Muscle of leg (tissue), 16 donors: ENCODE data around the gene RADX. TPM values are rescaled to one million over a fixed set of nuclear protein-coding genes. Genes with fewer than 3 reads are reported as not detected.

ENCODE experiments used
- DNase-seq: peaks from one replicate; pipeline ENCODE4 v3.0.0; 2013
- H3K27ac ChIP-seq: one replicate; pipeline ENCODE4 v1.5.1; 2013; ENCODE audit warnings: mild to moderate bottlenecking, low read length, control low read depth
- H3K27me3 ChIP-seq: one replicate; pipeline ENCODE4 v1.6.1; 2013; ENCODE audit warnings: low read length; ENCODE audit not compliant: control insufficient read depth, insufficient read depth
- H3K36me3 ChIP-seq: one replicate; pipeline ENCODE4 v1.6.1; 2013; ENCODE audit warnings: low read length; ENCODE audit not compliant: control insufficient read depth, insufficient read depth
- H3K4me1 ChIP-seq: one replicate; pipeline ENCODE4 v1.6.1; 2013; ENCODE audit warnings: low read length; ENCODE audit not compliant: control insufficient read depth, insufficient read depth
- H3K4me3 ChIP-seq: one replicate; pipeline ENCODE4 v1.5.1; 2013; ENCODE audit warnings: low read length, control low read depth
- H3K9me3 ChIP-seq: replicated peaks from 2 replicates; pipeline ENCODE4 v1.6.1; 2013; ENCODE audit warnings: low read depth, low read length; ENCODE audit not compliant: control insufficient read depth
- WGBS: methylation state at CpG from one replicate; pipeline ENCODE4 v1.1.5; 2013; ENCODE audit warnings: missing lambda C conversion rate; ENCODE audit not compliant: insufficient coverage; 5-methylcytosine and 5-hydroxymethylcytosine counted together
- long read RNA-seq, 11 donors: transcript quantifications; one replicate each; lab custom pipeline, GENCODE V29; 2026
- polyA plus RNA-seq, 8 donors: library from polyadenylated mRNA; unstranded; fragments of 120-200 nt; gene quantifications; one replicate each; pipeline versions ENCODE4 v1.2.1 to v1.2.3, GENCODE V29; 2013; ENCODE audit warnings: inconsistent platforms in 1 of 8, low replicate concordance in 1 of 8; ENCODE audit not compliant: insufficient read length in 8 of 8, insufficient read depth in 1 of 8
- total RNA-seq: library from RNA; stranded (reverse); fragments of 120-200 nt; gene quantifications from one replicate; pipeline ENCODE4 v1.2.4, GENCODE V29; 2013

Gene RADX
- total RNA-seq (2.3 TPM), polyA plus RNA-seq (1 to 10 TPM; 2.2 to 3.4 (median 2.6) TPM)
- long read RNA-seq, donor 1: 0 reads
- long read RNA-seq, donor 2: 0 reads
- long read RNA-seq, donor 3: 0 reads
- long read RNA-seq, donor 4: 0 reads
- long read RNA-seq, donor 5: 0 reads
- long read RNA-seq, donor 6, partial matches to known transcripts: 0 of 1 reads
- long read RNA-seq, donor 6, other reads (novel, unspliced or antisense): 0 of 1 reads
- long read RNA-seq, donor 7: 0 reads
- long read RNA-seq, donor 8: 0 reads
- long read RNA-seq, donor 9: 0 reads
- long read RNA-seq, donor 10, partial matches to known transcripts: 0 of 1 reads
- long read RNA-seq, donor 10, other reads (novel, unspliced or antisense): 0 of 1 reads
- long read RNA-seq, donor 11: 0 reads

GRCh38 chrX:106611679-106612392 lies at the start of gene RADX:
Gene RADX (plus strand): TSS chrX:106611978. CDS start chrX:106612081, 103 bp downstream.
- no peaks in the 10 kb centered on the region for H3K9me3 ChIP-seq
- H3K4me1 ChIP-seq: peaks cover 3% of the 10 kb centered on the region
- peak; percentile 85 for DNase-seq
- peak within 1 kb of the TSS; percentile 56 for H3K4me3 ChIP-seq
- WGBS: 29% methylated on average over 44 of the region's 46 CpGs
- H3K27ac ChIP-seq: peak within 1 kb of the TSS; percentile 13
- peaks cover 18% of the 10 kb centered on the region for H3K27me3 ChIP-seq
- no peaks in the 10 kb centered on the region for H3K36me3 ChIP-seq

- H3K36me3 ChIP-seq: no peaks in the 10 kb centered on the region
- no CpG with 5 or more reads among the region's 2 CpGs for WGBS
- H3K27me3 ChIP-seq: peaks cover 18% of the 10 kb centered on the region
- H3K27ac ChIP-seq: no peak overlapping the region
- no peaks in the 10 kb centered on the region for H3K9me3 ChIP-seq
- no peak for DNase-seq
- no peak overlapping the region for H3K4me3 ChIP-seq
- no peaks in the 10 kb centered on the region for H3K4me1 ChIP-seq
Observed at GRCh38 chrX:106564986-106565385, 46.8 kb upstream of the RADX start.

- no peaks in the 10 kb centered on the region for H3K36me3 ChIP-seq
- H3K9me3 ChIP-seq: no peaks in the 10 kb centered on the region
- 91% methylated on average over 6 of the region's 8 CpGs for WGBS
Observed at GRCh38 chrX:106566362-106566761, 45.4 kb upstream of the RADX start.

GRCh38 chrX:106581856-106582255 lies 29.9 kb upstream of the RADX start:
- H3K9me3 ChIP-seq: peaks cover 7% of the 10 kb centered on the region
- DNase-seq: no peak
- no CpG with 5 or more reads among the region's 1 CpG for WGBS
- no peak overlapping the region for H3K4me3 ChIP-seq
- H3K27ac ChIP-seq: no peak overlapping the region
- H3K4me1 ChIP-seq: no peaks in the 10 kb centered on the region
- no peaks in the 10 kb centered on the region for H3K27me3 ChIP-seq
- no peaks in the 10 kb centered on the region for H3K36me3 ChIP-seq

More at GRCh38 chrX:106566362-106566761, 45.4 kb upstream of the RADX start:
- Histone ChIP-seq H3K4me3 (no peak overlapping the region), H3K4me1 (no peaks in the 10 kb centered on the region), H3K27me3 (peaks cover 18% of the 10 kb centered on the region), H3K27ac (no peak overlapping the region)
- DNase-seq: no peak

GRCh38 chrX:106585478-106585877 lies 26.3 kb upstream of the RADX start:
- Histone ChIP-seq H3K27ac (no peak overlapping the region), H3K27me3 (peaks cover 2% of the 10 kb centered on the region), H3K9me3 (no peaks in the 10 kb centered on the region), H3K4me1 (no peaks in the 10 kb centered on the region), H3K4me3 (no peak overlapping the region), H3K36me3 (no peaks in the 10 kb centered on the region)
- no peak for DNase-seq
- WGBS: no CpG with 5 or more reads among the region's 2 CpGs

GRCh38 chrX:106588801-106589200 lies 23.0 kb upstream of the RADX start:
- Histone ChIP-seq H3K4me1 (no peaks in the 10 kb centered on the region), H3K4me3 (no peak overlapping the region), H3K36me3 (no peaks in the 10 kb centered on the region), H3K27me3 (peaks cover 4% of the 10 kb centered on the region), H3K9me3 (no peaks in the 10 kb centered on the region), H3K27ac (no peak overlapping the region)
- no CpG with 5 or more reads among the region's 2 CpGs for WGBS
- DNase-seq: no peak

GRCh38 chrX:106599411-106599810 lies 12.4 kb upstream of the RADX start:
- H3K27me3 ChIP-seq: no peaks in the 10 kb centered on the region
- no peaks in the 10 kb centered on the region for H3K4me1 ChIP-seq
- H3K27ac ChIP-seq: no peak overlapping the region
- H3K4me3 ChIP-seq: no peak overlapping the region
- H3K36me3 ChIP-seq: no peaks in the 10 kb centered on the region
- H3K9me3 ChIP-seq: peaks cover 2% of the 10 kb centered on the region
- no peak for DNase-seq
- WGBS: no CpG with 5 or more reads among the region's 2 CpGs

- H3K27ac ChIP-seq: no peak overlapping the region
- no CpG with 5 or more reads among the region's 1 CpG for WGBS
- H3K9me3 ChIP-seq: peaks cover 2% of the 10 kb centered on the region
- H3K4me3 ChIP-seq: no peak overlapping the region
- DNase-seq: no peak
- H3K4me1 ChIP-seq: no peaks in the 10 kb centered on the region
- peaks cover 9% of the 10 kb centered on the region for H3K27me3 ChIP-seq
- H3K36me3 ChIP-seq: no peaks in the 10 kb centered on the region
Observed at GRCh38 chrX:106606571-106606970, 5.2 kb upstream of the RADX start.

GRCh38 chrX:106608016-106608415 lies 3.8 kb upstream of the RADX start:
- H3K36me3 ChIP-seq: no peaks in the 10 kb centered on the region
- peaks cover 3% of the 10 kb centered on the region for H3K4me1 ChIP-seq
- no CpG with 5 or more reads among the region's 6 CpGs for WGBS
- peaks cover 16% of the 10 kb centered on the region for H3K27me3 ChIP-seq
- no peak for DNase-seq
- peaks cover 2% of the 10 kb centered on the region for H3K9me3 ChIP-seq
- H3K4me3 ChIP-seq: no peak overlapping the region
- H3K27ac ChIP-seq: no peak overlapping the region

- no peak overlapping the region for H3K27ac ChIP-seq
- no peaks in the 10 kb centered on the region for H3K9me3 ChIP-seq
- H3K36me3 ChIP-seq: no peaks in the 10 kb centered on the region
- peaks cover 3% of the 10 kb centered on the region for H3K4me1 ChIP-seq
- DNase-seq: no peak
- WGBS: no CpG with 5 or more reads among the region's 1 CpG
- H3K27me3 ChIP-seq: peaks cover 18% of the 10 kb centered on the region
- peak overlapping the region; percentile 56 for H3K4me3 ChIP-seq
Observed at GRCh38 chrX:106611317-106611678, 480 bp upstream of the RADX start.
